ENCODE data around the gene NRTN. TPM values are rescaled to one million over a fixed set of nuclear protein-coding genes. Genes with fewer than 3 reads are reported as not detected.
A peak's percentile ranks its signal among the peaks of the same experiment; 100 is the strongest.

The NRTN gene
- total and polyA plus RNA-seq, 2 experiments from 2014 or later: 4.0 to 5.5 TPM

- TF ChIP-seq ZNF462 (CRISPR knock-in tag; IDR thresholded peaks at IDR 0.05) (no peak), POLR2AphosphoS5 (IDR thresholded peaks at IDR 0.05; ENCODE audit: low read depth) (no peak)
- TF ChIP-seq, protein P1, sequence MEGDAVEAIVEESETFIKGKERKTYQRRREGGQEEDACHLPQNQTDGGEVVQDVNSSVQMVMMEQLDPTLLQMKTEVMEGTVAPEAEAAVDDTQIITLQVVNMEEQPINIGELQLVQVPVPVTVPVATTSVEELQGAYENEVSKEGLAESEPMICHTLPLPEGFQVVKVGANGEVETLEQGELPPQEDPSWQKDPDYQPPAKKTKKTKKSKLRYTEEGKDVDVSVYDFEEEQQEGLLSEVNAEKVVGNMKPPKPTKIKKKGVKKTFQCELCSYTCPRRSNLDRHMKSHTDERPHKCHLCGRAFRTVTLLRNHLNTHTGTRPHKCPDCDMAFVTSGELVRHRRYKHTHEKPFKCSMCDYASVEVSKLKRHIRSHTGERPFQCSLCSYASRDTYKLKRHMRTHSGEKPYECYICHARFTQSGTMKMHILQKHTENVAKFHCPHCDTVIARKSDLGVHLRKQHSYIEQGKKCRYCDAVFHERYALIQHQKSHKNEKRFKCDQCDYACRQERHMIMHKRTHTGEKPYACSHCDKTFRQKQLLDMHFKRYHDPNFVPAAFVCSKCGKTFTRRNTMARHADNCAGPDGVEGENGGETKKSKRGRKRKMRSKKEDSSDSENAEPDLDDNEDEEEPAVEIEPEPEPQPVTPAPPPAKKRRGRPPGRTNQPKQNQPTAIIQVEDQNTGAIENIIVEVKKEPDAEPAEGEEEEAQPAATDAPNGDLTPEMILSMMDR (conservative IDR thresholded peaks at IDR 0.05; ENCODE audit: low read depth in 2 of 2): no peak
These were observed 31.6 kb upstream of the NRTN start (continued) for GRCh38 chr19:5773276-5773675.

DNA sequence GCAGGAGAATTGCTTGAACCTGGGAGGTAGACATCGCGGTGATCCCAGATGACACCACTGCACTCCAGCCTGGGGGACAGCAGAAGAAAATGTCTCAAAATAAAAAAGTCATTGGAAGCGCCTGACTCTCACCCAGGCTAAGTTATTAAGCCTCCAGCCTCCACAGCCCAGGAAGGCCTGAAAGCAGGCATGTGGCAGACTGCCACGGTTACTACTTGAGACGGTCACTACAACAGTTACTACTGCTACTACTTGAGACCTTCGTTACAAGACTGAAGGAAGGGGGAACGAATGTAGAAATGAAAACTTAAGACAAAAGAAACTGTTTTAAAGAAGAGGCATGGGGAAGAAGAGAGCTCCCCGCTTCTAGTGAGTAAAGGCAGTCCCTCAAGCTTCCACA, 29.9 kb upstream of the NRTN start:
- Mint-ChIP-seq H3K4me3 (no peak overlapping the region), H3K27ac (no peak overlapping the region), H3K9me3 (peaks cover 7% of the 10 kb centered on the region; the same call in 1 of the 3 replicates), H3K27me3 (ENCODE audit: insufficient read depth, low read depth, poor library complexity) (peaks cover 4% of the 10 kb centered on the region), H3K4me1 (no peaks in the 10 kb centered on the region), H3K36me3 (ENCODE audit: low read depth) (no peaks in the 10 kb centered on the region)
- Histone ChIP-seq H3K79me2 (replicated peaks; ENCODE audit: insufficient read depth) (no peaks in the 10 kb centered on the region), H3K4me3 (no peak overlapping the region), H2AFZ (0 out of 2 replicates have a peak overlapping the region, but pooled peaks have one; percentile 3), H3K9me2 (ENCODE audit: insufficient read depth) (peaks cover 5% of the 10 kb centered on the region; the same call in 1 of the 2 replicates), H3K27ac (ENCODE audit: low read depth) (no peak overlapping the region), H3K36me3 (ENCODE audit: insufficient read depth) (no peaks in the 10 kb centered on the region), H3K4me1 (ENCODE audit: insufficient read depth) (no peaks in the 10 kb centered on the region), H4K20me1 (replicated peaks; ENCODE audit: insufficient read depth) (no peaks in the 10 kb centered on the region), H3K27me3 (ENCODE audit: insufficient read depth) (no peaks in the 10 kb centered on the region), H3F3A (replicated peaks; ENCODE audit: low read depth) (no peaks in the 10 kb centered on the region), H3K4me2 (no peak overlapping the region)
- ATAC-seq (no peak), DNase-seq (ENCODE audit: low spot score) (no peak)
- TF ChIP-seq, protein P2, sequence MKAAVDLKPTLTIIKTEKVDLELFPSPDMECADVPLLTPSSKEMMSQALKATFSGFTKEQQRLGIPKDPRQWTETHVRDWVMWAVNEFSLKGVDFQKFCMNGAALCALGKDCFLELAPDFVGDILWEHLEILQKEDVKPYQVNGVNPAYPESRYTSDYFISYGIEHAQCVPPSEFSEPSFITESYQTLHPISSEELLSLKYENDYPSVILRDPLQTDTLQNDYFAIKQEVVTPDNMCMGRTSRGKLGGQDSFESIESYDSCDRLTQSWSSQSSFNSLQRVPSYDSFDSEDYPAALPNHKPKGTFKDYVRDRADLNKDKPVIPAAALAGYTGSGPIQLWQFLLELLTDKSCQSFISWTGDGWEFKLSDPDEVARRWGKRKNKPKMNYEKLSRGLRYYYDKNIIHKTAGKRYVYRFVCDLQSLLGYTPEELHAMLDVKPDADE (IDR thresholded peaks at IDR 0.05): no peak
- TF ChIP-seq, protein P1 (conservative IDR thresholded peaks at IDR 0.05; ENCODE audit: low read depth in 2 of 2): no peak
- no peak for TF ChIP-seq POLR2AphosphoS5 (IDR thresholded peaks at IDR 0.05; ENCODE audit: low read depth)
